H9 (cell line): ENCODE data around the gene TSPAN18. TPM values are rescaled to one million over a fixed set of nuclear protein-coding genes. Genes with fewer than 3 reads are reported as not detected.

ENCODE experiments used
- DNase-seq: peaks from one replicate; pipeline ENCODE4 v3.0.0-alpha.2; 2017
- H2AFZ ChIP-seq: one replicate; pipeline ENCODE4 v1.6.1; 2013; ENCODE audit warnings: mild to moderate bottlenecking, low read length, control low read depth, moderate library complexity
- H2AK5ac ChIP-seq: 2 replicates; pipeline ENCODE4 v1.6.1; 2013; ENCODE audit warnings: low read length, control low read depth, mixed read lengths; ENCODE audit not compliant: insufficient read length
- H2BK120ac ChIP-seq: one replicate; pipeline ENCODE4 v1.6.1; 2013; ENCODE audit warnings: low read depth, mild to moderate bottlenecking, low read length, control low read depth, inconsistent platforms; ENCODE audit not compliant: poor library complexity, severe bottlenecking
- H2BK12ac ChIP-seq: 2 replicates; pipeline ENCODE4 v1.6.1; 2013; ENCODE audit warnings: low read length, control low read depth, mixed read lengths, low read depth; ENCODE audit not compliant: insufficient read length
- H2BK15ac ChIP-seq: 2 replicates; pipeline ENCODE4 v1.6.1; 2013; ENCODE audit warnings: low read depth, low read length, control low read depth
- H2BK20ac ChIP-seq: one replicate; pipeline ENCODE4 v1.6.1; 2013; ENCODE audit warnings: low read depth, mild to moderate bottlenecking, low read length, control low read depth, inconsistent platforms; ENCODE audit not compliant: poor library complexity, severe bottlenecking
- H2BK5ac ChIP-seq: 2 replicates; pipeline ENCODE4 v1.6.1; 2013; ENCODE audit warnings: low read length, control low read depth, mixed read lengths; ENCODE audit not compliant: insufficient read length
- H3K14ac ChIP-seq: 2 replicates; pipeline ENCODE4 v1.6.1; 2013; ENCODE audit warnings: low read length, control low read depth; ENCODE audit not compliant: insufficient read depth
- H3K18ac ChIP-seq: 2 replicates; pipeline ENCODE4 v1.6.1; 2013; ENCODE audit warnings: low read depth, mild to moderate bottlenecking, mixed read lengths, low read length, control low read depth; ENCODE audit not compliant: insufficient read length
- H3K23ac ChIP-seq: 2 replicates; pipeline ENCODE4 v1.6.1; 2013; ENCODE audit warnings: low read length, control low read depth, mixed read lengths, low read depth; ENCODE audit not compliant: insufficient read length
- H3K23me2 ChIP-seq: 2 replicates; pipeline ENCODE4 v1.6.1; 2013; ENCODE audit warnings: low read depth, mild to moderate bottlenecking, mixed read lengths, low read length, control low read depth; ENCODE audit not compliant: insufficient read length, poor library complexity, severe bottlenecking
- H3K27ac ChIP-seq: 2 replicates; pipeline ENCODE4 v1.5.1; 2013; ENCODE audit warnings: low read length, control low read depth, mixed read lengths, low read depth; ENCODE audit not compliant: insufficient read length
- H3K27me3 ChIP-seq: 2 replicates; pipeline ENCODE4 v1.6.1; 2013; ENCODE audit warnings: low read length, control low read depth, inconsistent platforms; ENCODE audit not compliant: insufficient read depth
- H3K4ac ChIP-seq: 2 replicates; pipeline ENCODE4 v1.6.1; 2013; ENCODE audit warnings: low read depth, mild to moderate bottlenecking, control low read depth, inconsistent platforms, low read length, moderate library complexity
- H3K4me1 ChIP-seq: 2 replicates; pipeline ENCODE4 v1.6.1; 2013; ENCODE audit warnings: low read length, control low read depth, inconsistent platforms; ENCODE audit not compliant: insufficient read depth
- H3K4me2 ChIP-seq: 2 replicates; pipeline ENCODE4 v1.6.1; 2013; ENCODE audit warnings: low read length, control low read depth, mixed read lengths; ENCODE audit not compliant: insufficient read length, insufficient read depth
- H3K56ac ChIP-seq: 2 replicates; pipeline ENCODE4 v1.6.1; 2013; ENCODE audit warnings: low read depth, mild to moderate bottlenecking, mixed read lengths, low read length, control low read depth; ENCODE audit not compliant: insufficient read length
- H3K79me1 ChIP-seq: 2 replicates; pipeline ENCODE4 v1.6.1; 2013; ENCODE audit warnings: low read depth, mild to moderate bottlenecking, moderate library complexity, low read length, control low read depth, inconsistent platforms; ENCODE audit not compliant: insufficient read depth, poor library complexity, severe bottlenecking
- H3K79me2 ChIP-seq: 2 replicates; pipeline ENCODE4 v1.6.1; 2013; ENCODE audit warnings: low read length, control low read depth, inconsistent platforms; ENCODE audit not compliant: insufficient read depth
- H3K9ac ChIP-seq: 2 replicates; pipeline ENCODE4 v1.6.1; 2013; ENCODE audit warnings: low read length, control low read depth, mixed read lengths; ENCODE audit not compliant: insufficient read length; ENCODE audit errors: extremely low read depth
- H3K9me3 ChIP-seq: one replicate; pipeline ENCODE4 v1.6.1; 2013; ENCODE audit warnings: low read depth, low read length, inconsistent platforms; ENCODE audit not compliant: control insufficient read depth
- H3T11ph ChIP-seq: one replicate; pipeline ENCODE4 v1.6.1; 2013; ENCODE audit warnings: mild to moderate bottlenecking, low read length, control low read depth, inconsistent platforms
- H4K20me1 ChIP-seq: one replicate; pipeline ENCODE4 v1.6.1; 2013; ENCODE audit not compliant: control insufficient read depth, insufficient read length, insufficient read depth
- H4K5ac ChIP-seq: 2 replicates; pipeline ENCODE4 v1.6.1; 2013; ENCODE audit warnings: low read depth, mild to moderate bottlenecking, mixed read lengths, low read length, control low read depth; ENCODE audit not compliant: insufficient read length
- H4K8ac ChIP-seq: replicated peaks from 2 replicates; pipeline ENCODE4 v1.6.1; 2013; ENCODE audit warnings: low read length, control low read depth, mixed read lengths, low read depth; ENCODE audit not compliant: insufficient read length
- H4K91ac ChIP-seq: 2 replicates; pipeline ENCODE4 v1.6.1; 2013; ENCODE audit warnings: low read depth, mild to moderate bottlenecking, moderate library complexity, mixed read lengths, low read length, control low read depth; ENCODE audit not compliant: insufficient read length
- H3K27ac Mint-ChIP-seq, 3 experiments: 2 replicates in 2 of 3; 3 replicates in 1 of 3; pipeline ENCODE4 v1.8.0; 2020 to 2021; ENCODE audit warnings: mixed read lengths in 3 of 3, mild to moderate bottlenecking in 1 of 3, moderate library complexity in 1 of 3
- H3K27me3 Mint-ChIP-seq: 2 replicates; pipeline ENCODE4 v1.8.0; 2021; ENCODE audit warnings: low read depth, mild to moderate bottlenecking, moderate library complexity, mixed read lengths
- H3K36me3 Mint-ChIP-seq, 3 experiments: 2 replicates in 2 of 3; 3 replicates in 1 of 3; pipeline ENCODE4 v1.8.0; 2020 to 2021; ENCODE audit warnings: low read depth in 3 of 3, mixed read lengths in 3 of 3; ENCODE audit not compliant: insufficient read depth in 1 of 3
- H3K4me1 Mint-ChIP-seq, 2 experiments: 2 replicates each; pipeline ENCODE4 v1.8.0; 2020; ENCODE audit warnings: mixed read lengths in 2 of 2
- H3K4me3 Mint-ChIP-seq, 2 experiments: 2 replicates in 1 of 2; 3 replicates in 1 of 2; pipeline ENCODE4 v1.8.0; 2020 to 2021; ENCODE audit warnings: mild to moderate bottlenecking in 2 of 2, mixed read lengths in 2 of 2, moderate library complexity in 1 of 2
- H3K9me3 Mint-ChIP-seq, 2 experiments: 2 replicates in 1 of 2; 3 replicates in 1 of 2; pipeline ENCODE4 v1.8.0; 2020; ENCODE audit warnings: mild to moderate bottlenecking in 2 of 2, mixed read lengths in 2 of 2, moderate library complexity in 1 of 2
- WGBS: extraction: QIAGEN DNeasy Blood & Tissue Kit; methylation state at CpG from one replicate; pipeline ENCODE4 v1.1.7; 2013; ENCODE audit warnings: missing lambda C conversion rate, low lambda C conversion rate, mixed read lengths; ENCODE audit not compliant: insufficient read length; ENCODE audit errors: extremely low coverage; 5-methylcytosine and 5-hydroxymethylcytosine counted together
- total RNA-seq: library from RNA; stranded (reverse); gene quantifications from 2 replicates; pipeline ENCODE4 v1.2.1, GENCODE V29; 2021
- TF ChIP-seq, protein P1 (sequence below): fragments of 200-600 bp; sonication (generic); conservative IDR thresholded peaks from 3 replicates; pipeline ENCODE4 v1.8.0; 2021; ENCODE audit warnings: antibody characterized with exemption, mild to moderate bottlenecking

Gene TSPAN18
- total RNA-seq, 1 experiment from 2014 or later, result 25.3 TPM

DNA sequence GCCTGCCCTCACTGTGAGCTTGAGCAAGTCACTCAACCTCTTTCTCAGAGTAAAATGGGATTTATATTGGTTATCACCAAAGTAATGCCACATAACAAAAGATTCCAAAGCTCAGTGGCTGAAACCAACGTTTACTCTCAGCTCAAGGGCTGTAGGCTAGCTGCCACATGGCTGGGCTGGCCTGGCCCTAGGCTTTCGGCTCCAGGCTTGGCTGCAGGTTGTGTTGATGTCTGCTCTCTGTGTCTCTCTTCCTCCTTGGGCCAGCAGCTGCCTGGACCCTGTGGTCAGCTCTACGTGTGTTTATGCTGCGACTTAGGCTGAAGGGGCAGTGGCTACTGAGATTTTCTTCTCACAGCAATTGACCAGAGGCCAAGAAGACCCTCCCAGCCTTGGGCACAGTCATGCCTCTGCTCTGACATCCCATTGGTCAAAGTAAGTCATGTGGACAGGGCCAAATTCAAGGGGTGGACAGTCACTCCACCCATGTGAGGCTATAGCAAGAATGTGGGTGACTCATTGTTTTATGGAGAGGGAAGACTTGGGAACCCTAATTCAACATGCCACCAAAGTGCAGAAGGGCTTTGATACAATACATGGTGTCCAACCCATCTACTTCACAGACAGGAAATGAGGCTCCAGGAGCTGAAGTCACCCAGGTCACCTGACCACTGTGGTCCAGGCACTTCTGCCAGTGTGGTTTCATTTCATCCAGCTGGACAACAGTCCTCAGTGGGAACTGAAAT is 90.6 kb downstream of the TSPAN18 start:
- Mint-ChIP-seq H3K9me3 (peaks cover 0 to 5% of the 10 kb centered on the region in 2 experiments; a peak in 1 of 5 replicates), H3K27ac (peak overlapping the region in 1 of 3 experiments; percentile 7; a peak in 2 of 7 replicates), H3K27me3 (peaks cover 11% of the 10 kb centered on the region), H3K4me1 (peaks cover 12 to 14% of the 10 kb centered on the region in 2 experiments), H3K4me3 (no peak overlapping the region), H3K36me3 (peaks cover 2 to 4% (median 3%) of the 10 kb centered on the region in 3 experiments; a peak in 4 of 7 replicates)
- Histone ChIP-seq H2BK20ac (no peak overlapping the region), H3K27me3 (no peaks in the 10 kb centered on the region), H3K56ac (no peak overlapping the region), H3K79me1 (no peaks in the 10 kb centered on the region), H2AFZ (no peak overlapping the region), H2BK5ac (no peak overlapping the region), H3K23ac (no peak overlapping the region), H2BK120ac (no peak overlapping the region), H3K18ac (no peak overlapping the region), H2BK12ac (no peak overlapping the region), H4K91ac (no peak overlapping the region), H3K79me2 (no peaks in the 10 kb centered on the region), H2BK15ac (no peak overlapping the region), H4K20me1 (no peaks in the 10 kb centered on the region), H3K4me1 (no peaks in the 10 kb centered on the region), H3K9ac (no peak overlapping the region), H3K23me2 (no peaks in the 10 kb centered on the region), H3K27ac (no peak overlapping the region), H3T11ph (no peak overlapping the region), H3K9me3 (no peaks in the 10 kb centered on the region), H3K4me2 (no peak overlapping the region), H4K8ac (no peak overlapping the region), H3K4ac (no peak overlapping the region), H4K5ac (no peak overlapping the region), H2AK5ac (no peak overlapping the region), H3K14ac (no peak overlapping the region; the same call in 1 of the 2 replicates)
- WGBS, result no CpG with 5 or more reads among the region's 4 CpGs
- no peak for DNase-seq
- TF ChIP-seq, protein P1, sequence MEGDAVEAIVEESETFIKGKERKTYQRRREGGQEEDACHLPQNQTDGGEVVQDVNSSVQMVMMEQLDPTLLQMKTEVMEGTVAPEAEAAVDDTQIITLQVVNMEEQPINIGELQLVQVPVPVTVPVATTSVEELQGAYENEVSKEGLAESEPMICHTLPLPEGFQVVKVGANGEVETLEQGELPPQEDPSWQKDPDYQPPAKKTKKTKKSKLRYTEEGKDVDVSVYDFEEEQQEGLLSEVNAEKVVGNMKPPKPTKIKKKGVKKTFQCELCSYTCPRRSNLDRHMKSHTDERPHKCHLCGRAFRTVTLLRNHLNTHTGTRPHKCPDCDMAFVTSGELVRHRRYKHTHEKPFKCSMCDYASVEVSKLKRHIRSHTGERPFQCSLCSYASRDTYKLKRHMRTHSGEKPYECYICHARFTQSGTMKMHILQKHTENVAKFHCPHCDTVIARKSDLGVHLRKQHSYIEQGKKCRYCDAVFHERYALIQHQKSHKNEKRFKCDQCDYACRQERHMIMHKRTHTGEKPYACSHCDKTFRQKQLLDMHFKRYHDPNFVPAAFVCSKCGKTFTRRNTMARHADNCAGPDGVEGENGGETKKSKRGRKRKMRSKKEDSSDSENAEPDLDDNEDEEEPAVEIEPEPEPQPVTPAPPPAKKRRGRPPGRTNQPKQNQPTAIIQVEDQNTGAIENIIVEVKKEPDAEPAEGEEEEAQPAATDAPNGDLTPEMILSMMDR, result no peak
